HG03064 (cell line): ENCODE data around the gene FBF1.
"Not testable (repeated sequence)": the region's sequence is repeated elsewhere in the genome, so short reads cannot be mapped to it uniquely, and the experiment has no call there.

ENCODE experiments used
- ATAC-seq: cut with Tn5 transposase; IDR thresholded peaks from one replicate; pipeline ENCODE4 v1.9.1; 2021; ENCODE audit warnings: low read depth; ENCODE audit not compliant: unreplicated experiment

The FBF1 gene

DNA sequence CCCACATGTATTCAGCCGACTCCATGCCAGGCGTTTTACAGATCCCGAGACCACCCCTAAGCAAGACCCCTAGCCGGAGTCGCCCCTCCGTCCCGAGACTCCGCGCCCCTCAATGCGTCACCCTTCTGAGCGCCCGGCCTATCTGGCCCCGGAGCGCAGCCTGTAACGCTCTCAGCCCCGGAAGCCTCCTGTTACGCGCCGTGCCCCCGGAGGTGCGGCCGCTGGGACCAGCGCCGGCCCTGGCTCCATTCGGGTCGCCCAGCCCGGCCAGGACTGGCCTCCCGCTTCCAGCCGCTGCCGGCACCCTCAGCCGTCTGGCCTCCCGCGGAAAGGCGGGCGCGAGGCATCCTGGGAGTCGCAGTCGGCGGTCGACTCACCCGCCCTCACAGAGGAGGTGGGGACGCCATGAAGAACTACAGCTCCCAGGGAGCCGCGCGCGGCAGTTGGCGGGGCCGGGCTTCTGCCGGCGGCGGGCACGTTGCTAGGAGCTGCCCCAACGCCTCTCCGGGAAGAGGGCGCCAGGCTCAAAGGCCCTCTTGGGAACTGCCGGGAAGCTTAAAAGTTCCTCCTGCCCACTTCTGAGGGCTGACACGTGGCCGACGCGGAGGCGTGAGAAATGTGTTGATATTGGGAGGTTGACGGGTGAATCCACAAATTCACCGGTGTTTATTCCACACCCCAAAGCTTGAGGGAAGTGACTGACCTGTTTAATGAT, at the start of gene FBF1:
Gene FBF1, minus strand, starts transcription at position 316 of the 715 bp plus-strand sequence. CDS start 2,893 bp downstream, outside the sequence.
- ATAC-seq: peak; percentile 94

GRCh38 chr17:75987041-75987440, 46.2 kb upstream of the FBF1 start:
- no peak for ATAC-seq

DNA sequence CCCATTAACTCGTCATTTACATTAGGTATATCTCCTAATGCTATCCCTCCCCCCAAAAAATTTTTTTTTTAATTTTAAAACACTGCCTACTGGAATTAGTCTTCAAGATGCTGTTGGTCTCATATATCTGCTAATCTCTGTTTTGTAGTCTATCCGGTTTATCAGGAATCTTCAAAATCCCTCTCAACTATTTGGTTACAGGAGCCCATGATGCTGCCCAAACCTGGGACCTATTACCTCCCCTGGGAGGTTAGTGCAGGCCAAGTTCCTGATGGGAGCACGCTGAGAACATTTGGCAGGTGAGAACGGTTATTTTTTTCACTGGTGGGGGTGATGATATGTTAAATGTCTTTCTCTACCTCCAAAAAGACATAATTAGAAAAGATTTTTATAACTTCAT, 45.1 kb upstream of the FBF1 start:
- no peak for ATAC-seq

GRCh38 chr17:75983501-75984181, 42.8 kb upstream of the FBF1 start:
- ATAC-seq: no peak

GRCh38 chr17:75981019-75981615, 40.3 kb upstream of the FBF1 start:
- ATAC-seq: no peak

DNA sequence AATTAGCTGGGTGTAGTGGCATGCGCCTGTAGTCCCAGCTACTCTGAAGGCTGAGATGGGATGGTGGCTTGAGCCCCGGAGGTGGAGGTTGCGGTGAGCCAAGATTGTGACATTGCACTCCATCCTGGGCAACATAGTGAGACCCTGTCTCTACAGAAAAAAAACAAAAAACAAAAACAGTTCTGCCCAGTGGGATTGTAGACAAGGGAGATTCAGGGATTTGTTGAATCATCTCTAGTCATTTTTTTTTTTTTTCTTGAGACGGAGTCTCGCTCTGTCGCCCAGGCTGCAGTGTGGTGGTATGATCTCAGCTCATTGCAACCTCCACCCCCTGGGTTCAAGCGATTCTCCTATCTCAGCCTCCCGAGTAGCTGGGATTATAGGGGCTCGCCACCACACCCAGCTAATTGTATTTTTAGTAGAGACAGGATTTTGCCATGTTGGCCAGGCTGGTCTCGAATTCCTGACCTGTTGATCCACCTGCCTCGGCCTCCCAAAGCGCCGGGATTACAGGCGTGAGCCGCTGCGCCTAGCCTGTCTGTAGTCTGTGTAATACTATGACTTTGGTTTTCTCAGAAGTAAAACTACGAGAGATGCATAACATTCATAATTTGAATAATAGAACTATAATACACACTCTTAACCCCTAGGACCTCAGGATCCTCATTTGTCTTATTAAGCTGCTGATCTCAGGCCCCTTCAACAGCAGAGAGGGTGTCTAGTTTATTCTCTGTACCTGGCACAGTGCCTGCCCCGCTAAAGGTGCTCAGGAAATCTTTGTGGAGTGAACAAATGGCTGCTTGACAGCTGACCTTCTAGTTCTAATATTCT, 39.6 kb upstream of the FBF1 start:
- no peak for ATAC-seq

DNA sequence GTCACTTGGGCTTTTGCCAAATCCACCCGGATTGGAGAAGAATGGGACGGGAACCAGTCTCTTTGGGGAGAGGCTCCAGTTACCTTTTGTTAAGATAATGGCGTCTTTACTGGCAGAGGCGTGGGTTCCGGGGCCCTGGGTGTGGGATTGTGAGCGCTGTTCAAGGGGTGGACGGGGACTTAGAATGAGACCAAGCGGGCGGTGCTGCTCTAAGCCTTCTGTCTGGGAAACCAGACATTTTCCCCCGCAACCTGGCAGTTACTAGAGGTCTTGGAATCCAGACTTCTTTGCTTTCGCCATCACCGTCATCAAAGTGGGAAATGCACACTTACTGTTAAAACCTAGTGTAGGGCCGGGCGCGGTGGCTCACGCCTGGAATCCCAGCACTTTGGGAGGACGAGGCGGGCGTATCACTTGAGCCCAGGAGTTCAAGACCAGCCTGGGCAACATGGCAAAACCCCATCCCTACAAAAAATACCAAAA, 38.9 kb upstream of the FBF1 start:
- ATAC-seq: no peak

- peak; percentile 84 for ATAC-seq
These were observed 38.3 kb upstream of the FBF1 start, which contains the start of the genes ACOX1 and TEN1 for GRCh38 chr17:75978938-75979704. ACOX1 (minus strand) TSS chr17:75979166; CDS start chr17:75979073, 93 bp downstream. TEN1 (plus strand) TSS chr17:75979240; CDS start chr17:75986193, 6,953 bp downstream.

- ATAC-seq: no peak
These were observed 35.5 kb upstream of the FBF1 start for GRCh38 chr17:75976175-75976848.

GRCh38 chr17:75975757-75976174, 34.9 kb upstream of the FBF1 start:
- ATAC-seq: no peak

- not testable (repeated sequence) for ATAC-seq
These were observed 34.3 kb upstream of the FBF1 start for GRCh38 chr17:75975187-75975586.

DNA sequence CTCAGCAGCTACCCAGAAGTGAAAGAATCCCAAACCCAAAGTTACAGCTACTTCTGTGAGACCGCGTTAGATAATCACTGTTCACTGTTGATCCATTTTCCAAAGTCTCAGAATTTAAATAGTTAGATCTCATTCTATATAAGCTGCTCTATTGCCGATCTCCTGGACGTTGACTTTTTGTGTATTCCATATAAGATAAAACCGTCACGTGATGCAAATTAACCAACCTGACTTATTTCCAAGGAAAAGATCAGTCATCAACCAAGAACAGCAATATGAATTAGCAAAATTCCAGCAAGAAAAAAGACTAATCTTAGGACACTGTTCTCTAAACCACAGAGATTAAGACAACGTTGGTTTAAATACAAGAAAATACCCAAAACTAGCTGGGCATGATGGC, 29.8 kb upstream of the FBF1 start:
- no peak for ATAC-seq

DNA sequence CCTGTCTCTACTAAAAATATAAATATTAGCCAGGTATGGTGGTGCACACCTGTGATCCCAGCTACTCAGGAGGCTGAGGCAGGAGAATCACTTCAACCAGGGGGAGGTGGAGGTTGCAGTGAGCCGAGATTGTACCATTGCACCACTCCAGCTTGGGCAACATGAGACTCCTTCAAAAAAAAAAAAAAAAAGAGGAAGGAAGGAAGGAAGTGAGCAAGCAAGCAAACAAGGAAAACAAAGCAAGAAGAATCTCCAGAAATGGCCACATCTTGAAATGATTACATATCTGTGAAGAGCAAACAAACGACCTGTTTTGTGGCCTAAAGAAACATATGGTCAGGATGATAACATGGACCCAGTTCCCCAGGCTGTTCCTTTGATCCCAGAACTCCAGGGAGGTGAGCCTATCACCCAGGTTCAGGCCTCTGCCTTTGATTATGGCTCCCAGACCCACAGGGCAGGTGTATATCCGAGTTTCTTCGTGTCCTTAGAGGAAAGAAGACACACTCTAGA, 29.2 kb upstream of the FBF1 start:
- no peak for ATAC-seq

- not testable (repeated sequence) for ATAC-seq
These were observed 28.2 kb upstream of the FBF1 start for GRCh38 chr17:75969044-75969443.

- ATAC-seq: no peak
These were observed 24.6 kb upstream of the FBF1 start for GRCh38 chr17:75965468-75965867.

GRCh38 chr17:75959839-75960511, 19.1 kb upstream of the FBF1 start:
- no peak for ATAC-seq

DNA sequence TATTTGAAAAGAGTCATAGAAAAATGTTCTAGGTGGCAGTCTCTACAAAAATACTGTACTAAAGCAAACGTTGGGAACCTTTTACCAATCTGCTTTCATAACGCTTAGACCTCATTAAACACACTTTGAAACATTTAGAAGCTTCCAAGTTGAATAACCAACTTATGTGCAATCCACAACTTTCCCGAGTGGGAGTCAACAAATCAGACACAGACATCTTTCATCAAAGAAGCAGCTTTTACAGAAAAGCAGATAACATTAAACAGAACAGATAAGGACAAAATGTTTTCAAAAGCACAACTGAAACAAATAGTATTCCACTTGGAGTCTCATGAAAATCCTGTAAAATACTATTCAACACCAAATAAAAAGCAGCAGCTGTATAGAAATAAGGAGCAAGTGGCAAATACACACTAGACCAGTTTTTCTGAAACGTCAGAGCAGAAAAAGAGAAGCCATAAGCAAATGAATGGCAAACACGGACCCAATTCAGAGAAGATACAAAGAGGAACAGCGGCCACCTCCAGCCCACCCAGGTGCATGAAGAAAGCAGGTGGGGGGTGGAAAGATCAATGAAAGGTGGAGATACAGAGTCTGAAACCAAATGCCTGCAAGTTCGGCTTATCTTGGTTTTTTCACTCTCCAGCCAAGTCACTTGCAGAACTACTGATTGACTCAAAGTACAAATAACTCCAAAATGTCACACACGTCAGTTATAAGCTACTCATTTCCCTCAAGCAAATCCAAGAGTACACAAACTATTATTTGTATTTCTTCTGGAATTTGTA, 18.4 kb upstream of the FBF1 start:
- no peak for ATAC-seq
